ENCODE measurements around the gene CST8.
"Not testable (repeated sequence)": the region's sequence is repeated elsewhere in the genome, so short reads cannot be mapped to it uniquely, and the experiment has no call there.

Gene CST8, protein sequence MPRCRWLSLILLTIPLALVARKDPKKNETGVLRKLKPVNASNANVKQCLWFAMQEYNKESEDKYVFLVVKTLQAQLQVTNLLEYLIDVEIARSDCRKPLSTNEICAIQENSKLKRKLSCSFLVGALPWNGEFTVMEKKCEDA

DNA sequence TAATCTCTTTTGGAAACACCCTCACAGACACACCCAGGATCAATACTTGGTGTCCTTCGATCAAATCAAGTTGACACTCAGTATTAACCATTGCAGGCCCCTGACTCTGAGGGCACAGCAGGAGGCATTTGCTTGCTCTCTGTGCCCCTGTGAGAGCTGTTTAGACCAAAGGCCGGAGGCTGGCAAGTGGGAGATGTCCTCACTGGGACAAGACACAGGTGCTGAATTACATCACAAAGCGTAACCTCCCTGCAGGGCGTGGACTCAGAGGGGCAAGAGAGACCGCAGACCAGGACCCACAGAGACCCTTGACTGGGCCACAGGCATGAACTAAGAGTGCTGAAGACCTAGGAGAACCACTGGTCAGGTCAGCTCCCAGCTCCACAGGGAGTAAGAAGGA lies at the start of gene CST8:
Gene CST8, plus strand, starts transcription at position 301 of the 400 bp plus-strand sequence. CDS start 551 bp downstream, outside the sequence.
- H3K27ac ChIP-seq = no peak within 1 kb of the TSS
- no peak for DNase-seq (ENCODE audit: low read depth, low spot score)

DNA sequence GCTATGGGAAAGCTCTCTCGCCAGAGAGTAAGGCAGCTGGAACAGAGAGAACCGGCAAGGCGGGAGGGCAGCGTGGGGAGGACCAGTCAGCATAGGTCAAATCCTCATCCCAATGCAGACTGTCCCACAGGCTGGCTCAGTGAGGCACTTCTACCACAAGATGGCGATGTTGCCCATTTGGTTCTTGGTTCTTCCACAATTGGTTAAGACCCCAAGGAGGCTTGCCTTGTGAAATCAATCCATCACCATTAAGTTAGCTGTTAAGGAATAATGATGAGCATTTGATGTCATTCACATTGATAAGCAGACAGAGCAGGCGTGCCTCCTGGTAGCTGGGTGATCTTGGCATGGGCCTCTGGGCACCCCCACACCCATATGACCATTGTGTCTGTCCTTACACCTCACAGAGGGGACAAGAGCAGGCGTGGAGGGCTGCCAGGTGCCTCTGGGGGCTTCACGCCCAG lies 49.0 kb upstream of the CST8 start:
- H3K27ac ChIP-seq = no peak overlapping the region
- DNase-seq (ENCODE audit: low read depth, low spot score) = no peak

DNA sequence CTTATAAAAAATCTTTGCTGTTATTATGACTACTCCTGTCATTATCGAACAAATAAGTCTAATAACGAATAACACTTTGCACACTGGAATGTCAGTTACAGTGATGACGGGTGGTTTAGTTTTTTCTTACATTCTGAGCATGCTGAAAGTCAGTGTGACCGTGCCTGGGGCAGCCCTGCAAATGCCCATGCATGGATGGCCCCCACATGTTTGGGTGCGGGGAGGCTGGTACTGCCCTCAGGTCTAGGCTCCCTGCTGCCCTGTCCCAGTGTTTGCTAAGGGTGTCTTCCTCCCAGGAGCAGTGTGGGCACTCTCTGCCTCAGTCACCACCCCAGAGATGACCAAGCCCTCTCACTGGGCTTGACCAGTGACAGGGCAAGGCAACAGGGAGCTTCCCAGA lies 48.5 kb upstream of the CST8 start:
- H3K27ac ChIP-seq = no peak overlapping the region
- no peak for DNase-seq (ENCODE audit: low read depth, low spot score)

DNA sequence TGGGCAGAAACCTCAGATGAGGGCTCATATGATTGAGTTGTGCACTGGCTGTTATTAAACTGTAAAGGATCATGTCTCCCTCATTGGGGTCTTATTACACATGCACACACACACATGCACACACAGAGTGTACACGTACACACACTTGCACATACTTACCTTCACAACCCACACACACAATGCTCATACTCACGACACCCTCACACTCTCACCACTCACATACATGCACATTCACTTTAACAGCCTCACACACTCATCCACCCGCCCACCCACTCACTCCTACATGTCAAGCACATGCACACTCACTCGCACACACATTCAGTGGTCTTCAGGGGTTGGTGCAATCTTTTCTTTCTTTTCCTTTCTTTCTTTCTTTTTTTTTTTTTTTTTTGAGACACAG lies 46.1 kb upstream of the CST8 start:
- no peak overlapping the region for H3K27ac ChIP-seq
- DNase-seq (ENCODE audit: low read depth, low spot score) = no peak

DNA sequence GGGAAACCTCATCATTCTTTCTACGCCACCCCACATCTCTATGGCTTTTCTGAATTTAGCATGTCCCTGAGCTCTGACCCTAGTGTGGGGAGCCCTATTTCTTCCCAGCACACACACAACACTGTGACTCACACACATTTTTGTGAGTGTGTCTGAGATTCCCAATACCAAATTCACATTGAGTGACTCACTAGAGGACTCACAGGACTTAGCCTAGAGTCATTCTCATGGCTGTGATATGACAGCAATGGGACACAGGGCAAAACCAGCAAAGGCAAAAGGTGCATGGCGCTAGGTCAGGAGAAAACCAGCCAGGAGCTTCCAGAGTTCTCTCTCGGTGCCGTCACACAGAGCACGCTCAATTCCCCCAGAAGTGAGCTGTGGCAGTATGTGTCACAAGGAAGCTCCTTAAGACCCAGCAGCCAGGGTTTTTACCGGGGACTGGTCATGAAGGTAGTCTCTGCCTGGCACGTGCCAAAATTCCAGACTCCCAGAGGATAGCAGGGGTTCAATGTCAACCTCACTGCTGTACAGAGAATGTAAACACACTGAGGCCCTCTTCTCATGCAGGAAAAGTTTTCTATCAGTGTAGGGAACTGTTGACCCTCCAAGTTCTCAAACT lies 45.2 kb upstream of the CST8 start:
- DNase-seq (ENCODE audit: low read depth, low spot score) = peak; percentile 50
- peak overlapping the region; percentile 14 for H3K27ac ChIP-seq

DNA sequence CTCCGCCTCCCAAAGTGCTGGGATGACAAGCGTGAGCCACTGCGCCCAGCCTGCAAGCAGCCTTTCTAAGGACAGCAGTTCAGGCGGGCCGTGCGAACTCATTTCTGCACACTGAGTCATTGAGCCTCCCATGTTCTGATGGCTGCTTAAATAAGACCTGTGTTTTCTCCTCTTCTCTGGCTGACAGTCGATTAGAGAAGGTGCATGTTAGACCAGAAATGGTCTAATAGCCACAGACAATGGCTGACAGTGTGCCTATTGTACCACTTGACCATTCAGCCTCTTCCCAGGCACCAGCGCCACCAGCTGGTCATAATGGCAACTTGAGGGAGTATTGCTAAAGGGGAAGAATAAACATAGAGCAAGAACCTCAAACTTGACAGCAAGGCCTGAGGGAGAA lies 44.4 kb upstream of the CST8 start:
- DNase-seq (ENCODE audit: low read depth, low spot score) = no peak
- H3K27ac ChIP-seq = peak overlapping the region; percentile 14

DNA sequence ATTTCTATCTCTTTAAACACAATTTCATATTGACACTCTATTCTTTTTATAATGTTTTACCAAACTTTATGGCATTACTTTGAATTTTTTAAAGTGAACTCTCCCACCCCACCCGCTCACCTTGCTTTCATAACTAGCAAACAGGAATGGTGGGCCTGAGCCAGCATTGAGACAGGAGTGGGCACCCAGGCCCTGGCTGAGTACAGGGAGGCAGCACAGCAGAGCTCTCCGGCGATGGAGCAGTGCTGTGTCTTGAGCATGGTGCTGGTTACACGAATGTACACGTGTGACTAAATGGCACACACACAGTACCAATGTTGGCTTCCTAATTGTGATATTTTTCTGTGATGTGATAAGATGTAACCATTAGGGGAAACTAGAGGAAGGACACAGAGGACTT lies 42.8 kb upstream of the CST8 start:
- DNase-seq (ENCODE audit: low read depth, low spot score) = no peak
- H3K27ac ChIP-seq = no peak overlapping the region

DNA sequence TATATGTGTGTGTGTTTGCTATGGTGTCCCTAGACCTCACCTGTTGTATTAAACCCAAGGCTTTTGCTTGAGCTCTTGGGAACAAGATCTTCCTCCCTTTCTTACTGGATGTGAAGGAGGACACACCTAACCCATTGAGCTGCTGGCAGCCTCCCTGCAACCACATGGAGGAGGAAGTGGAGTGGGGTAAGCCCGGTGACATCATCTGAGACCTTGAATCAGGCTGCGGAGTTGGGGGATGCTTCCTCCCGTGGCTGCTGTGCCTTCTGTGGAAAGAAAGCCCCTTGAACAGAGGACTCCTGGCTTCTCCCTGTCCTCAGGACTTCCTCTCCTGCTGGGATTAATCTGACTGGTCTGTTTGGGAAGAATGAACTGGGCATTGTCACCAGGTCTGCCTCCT lies 41.5 kb upstream of the CST8 start:
- DNase-seq (ENCODE audit: low read depth, low spot score) = peak; percentile 12
- no peak overlapping the region for H3K27ac ChIP-seq

DNA sequence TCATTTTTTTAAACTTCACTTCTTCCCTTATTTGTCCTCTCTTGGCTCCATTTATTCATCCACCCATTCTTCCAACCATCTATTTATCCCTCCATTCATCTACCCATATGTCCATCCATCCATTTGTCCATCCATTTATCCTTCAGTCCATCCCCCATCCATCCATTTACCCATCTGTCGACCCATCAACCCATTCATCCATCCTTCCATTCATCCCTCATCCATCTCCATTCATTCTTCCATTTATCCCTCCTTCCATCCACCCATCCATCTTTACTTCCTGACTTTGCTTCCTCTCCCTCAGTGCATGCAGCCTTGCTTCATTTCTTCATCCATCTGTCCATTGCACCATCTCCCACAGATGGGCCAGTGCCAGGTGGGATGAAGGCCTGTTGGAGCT lies 40.0 kb upstream of the CST8 start:
- H3K27ac ChIP-seq = no peak overlapping the region
- DNase-seq (ENCODE audit: low read depth, low spot score) = no peak

DNA sequence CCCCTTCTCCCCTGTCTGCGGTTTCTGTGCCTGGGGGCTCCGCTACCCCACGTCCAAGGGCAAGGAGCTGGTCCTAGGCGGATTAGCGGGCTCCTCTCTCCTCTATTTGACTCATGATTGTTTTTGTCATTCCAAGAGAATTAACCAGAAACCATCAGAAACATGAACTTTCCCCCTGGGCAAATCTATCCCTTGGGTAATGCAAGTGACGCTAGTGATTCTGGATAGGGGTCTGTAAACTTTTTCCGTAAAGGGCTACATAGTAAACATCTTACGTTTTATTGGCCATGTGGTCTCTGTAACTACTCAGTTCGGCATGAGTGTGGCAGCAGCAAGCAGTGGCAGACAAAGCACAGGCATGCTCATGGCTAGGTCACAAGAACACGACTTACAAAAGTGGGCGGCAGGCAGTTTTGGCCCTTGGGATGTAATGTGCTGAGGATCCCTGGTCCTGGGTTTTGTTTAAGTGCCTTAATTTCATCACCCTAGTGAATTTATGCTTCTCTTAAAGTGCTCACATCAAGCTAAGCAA lies 38.9 kb upstream of the CST8 start:
- no peak for DNase-seq (ENCODE audit: low read depth, low spot score)
- H3K27ac ChIP-seq = no peak overlapping the region

DNA sequence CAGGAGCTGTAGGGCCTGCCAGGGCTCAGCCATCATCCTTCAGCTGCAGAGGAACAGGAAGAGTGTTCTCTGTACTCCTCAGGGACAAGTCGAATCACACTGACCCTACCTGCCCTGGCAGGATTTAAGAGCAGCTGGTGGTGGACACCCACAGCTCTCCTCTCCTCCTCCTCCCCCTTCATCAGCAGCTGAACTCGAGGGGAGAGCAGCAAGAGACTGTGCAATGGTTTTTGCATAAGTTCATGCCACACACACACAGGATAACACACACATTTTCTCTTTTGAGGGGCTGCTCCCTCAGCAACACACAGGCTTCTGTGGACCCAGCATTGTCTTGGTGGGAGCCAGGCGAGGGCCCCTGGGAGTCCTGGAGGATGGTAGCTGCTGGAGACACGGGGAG lies 38.1 kb upstream of the CST8 start, which contains the start of gene CST11:
Gene CST11, minus strand, starts transcription at position 101 of the 400 bp plus-strand sequence. Its CDS starts 65 bp downstream, at position 36.
- H3K27ac ChIP-seq = no peak within 1 kb of the TSS
- DNase-seq (ENCODE audit: low read depth, low spot score) = no peak

DNA sequence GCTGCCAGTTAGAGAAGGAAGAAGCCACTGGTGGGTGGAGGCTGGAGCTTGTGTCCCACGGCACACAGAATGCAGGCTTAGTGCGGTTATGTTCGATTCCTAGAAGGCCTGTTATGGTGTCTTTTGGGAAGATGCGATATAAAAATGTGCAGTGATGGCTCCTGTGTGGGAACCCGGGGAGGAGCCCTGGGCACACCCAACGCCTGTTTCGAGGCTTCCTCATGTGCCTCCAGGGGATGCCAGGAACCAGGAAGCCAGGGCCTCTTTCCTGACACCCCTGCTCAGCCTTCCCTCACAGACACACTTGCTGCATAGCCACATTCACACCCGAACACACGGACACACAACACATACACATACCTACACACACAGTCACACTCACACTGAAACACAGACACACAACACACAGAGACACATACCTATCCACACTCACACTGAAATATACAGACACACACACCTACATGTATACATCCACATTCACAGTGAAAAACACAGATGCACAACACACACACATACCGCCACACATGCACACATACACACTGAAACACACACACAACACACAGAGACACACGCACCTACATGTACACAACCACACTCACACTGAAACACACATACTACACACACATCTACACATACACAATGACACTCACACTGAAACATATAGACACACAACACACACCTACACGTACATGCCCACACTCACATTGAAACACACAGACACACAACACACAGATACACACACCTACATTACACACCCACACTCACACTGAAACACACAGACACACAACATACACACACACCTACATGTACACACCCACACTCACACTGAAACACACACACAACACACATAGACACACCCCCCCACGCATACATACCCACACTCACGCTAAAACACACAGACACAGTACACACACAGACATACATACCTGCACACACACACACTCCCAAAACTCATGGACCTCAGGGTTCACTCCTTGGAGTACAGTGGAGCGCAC lies 37.1 kb upstream of the CST8 start:
- no peak for DNase-seq (ENCODE audit: low read depth, low spot score)
- no peak overlapping the region for H3K27ac ChIP-seq

DNA sequence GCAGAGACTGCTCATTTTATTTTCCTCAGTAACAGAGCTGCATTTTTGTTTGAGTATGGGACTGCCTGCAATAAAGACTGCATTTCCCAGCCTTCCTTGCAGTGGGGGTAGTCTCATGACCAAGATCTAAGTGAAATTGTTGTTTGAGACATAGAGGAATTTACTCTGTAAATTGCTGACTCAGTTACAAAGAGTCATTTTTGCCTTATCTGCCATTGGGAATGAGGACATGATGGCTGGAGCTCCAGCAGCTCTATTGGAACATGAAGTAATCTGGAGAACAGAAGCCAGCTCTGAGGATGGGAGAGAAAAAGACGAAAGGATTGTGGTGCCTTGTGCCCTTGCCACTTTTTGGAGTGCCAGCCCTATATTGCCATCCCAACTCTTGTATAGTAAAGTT lies 36.1 kb upstream of the CST8 start:
- DNase-seq (ENCODE audit: low read depth, low spot score) = no peak
- no peak overlapping the region for H3K27ac ChIP-seq

DNA sequence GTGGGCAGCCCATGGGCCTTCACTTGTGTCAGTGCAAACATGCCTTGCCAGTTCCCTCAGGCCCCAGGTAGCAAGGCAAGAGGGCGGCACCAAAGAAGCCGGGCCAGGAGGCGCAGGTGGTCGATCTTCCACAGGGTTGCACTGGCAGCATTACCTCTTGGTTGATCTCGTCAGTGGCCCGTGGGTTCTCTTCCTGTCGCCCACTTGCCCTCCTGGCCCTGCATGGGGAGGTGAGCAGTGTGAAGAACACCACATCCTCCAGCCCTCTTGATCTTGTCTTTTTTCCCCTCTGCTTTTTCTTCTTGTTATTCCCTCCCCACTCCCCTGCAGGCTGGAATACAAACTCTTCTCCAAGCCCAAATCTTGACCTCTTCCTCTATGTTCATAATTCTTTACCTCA lies 35.3 kb upstream of the CST8 start:
- no peak for DNase-seq (ENCODE audit: low read depth, low spot score)
- H3K27ac ChIP-seq = no peak overlapping the region

DNA sequence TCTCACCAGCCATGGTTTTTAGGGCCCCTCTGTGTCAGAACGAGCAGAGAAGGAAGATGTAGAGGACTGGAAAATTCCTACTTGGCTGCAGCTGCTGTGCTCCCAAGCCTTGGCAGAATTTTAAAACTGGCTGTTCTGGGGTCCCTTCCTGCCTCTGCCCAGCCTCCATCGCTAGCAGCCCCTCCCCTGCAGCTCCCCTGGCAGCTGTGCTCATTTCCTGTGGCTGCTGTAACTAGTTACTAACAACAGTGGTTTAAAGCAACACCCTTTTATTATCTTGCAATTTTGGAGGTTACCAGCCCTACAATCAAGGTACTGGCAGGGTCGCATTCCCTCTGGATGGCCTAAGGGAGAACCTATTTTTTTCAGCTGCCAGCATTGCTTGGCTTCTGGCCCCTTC lies 34.5 kb upstream of the CST8 start:
- DNase-seq (ENCODE audit: low read depth, low spot score) = no peak
- no peak overlapping the region for H3K27ac ChIP-seq

DNA sequence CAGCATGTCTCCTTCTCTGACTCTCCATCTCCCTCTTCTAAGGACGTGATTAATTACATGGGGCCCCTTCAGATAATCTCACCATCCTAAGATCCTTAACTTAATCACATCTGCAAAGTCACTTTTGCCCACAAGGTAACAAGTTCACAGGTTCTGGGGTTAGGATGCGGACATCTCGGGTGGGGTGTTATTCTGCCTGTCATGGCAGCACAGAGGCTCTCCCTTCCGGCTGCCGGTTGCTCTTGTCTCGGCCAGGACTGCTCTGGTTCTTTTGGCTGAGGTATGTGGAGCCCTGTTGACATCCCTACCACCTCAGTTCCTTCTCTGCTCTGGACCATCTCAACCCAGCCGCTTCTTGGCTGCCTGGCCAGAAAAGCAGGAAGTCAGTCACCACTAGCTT lies 34.0 kb upstream of the CST8 start:
- DNase-seq (ENCODE audit: low read depth, low spot score) = no peak

DNA sequence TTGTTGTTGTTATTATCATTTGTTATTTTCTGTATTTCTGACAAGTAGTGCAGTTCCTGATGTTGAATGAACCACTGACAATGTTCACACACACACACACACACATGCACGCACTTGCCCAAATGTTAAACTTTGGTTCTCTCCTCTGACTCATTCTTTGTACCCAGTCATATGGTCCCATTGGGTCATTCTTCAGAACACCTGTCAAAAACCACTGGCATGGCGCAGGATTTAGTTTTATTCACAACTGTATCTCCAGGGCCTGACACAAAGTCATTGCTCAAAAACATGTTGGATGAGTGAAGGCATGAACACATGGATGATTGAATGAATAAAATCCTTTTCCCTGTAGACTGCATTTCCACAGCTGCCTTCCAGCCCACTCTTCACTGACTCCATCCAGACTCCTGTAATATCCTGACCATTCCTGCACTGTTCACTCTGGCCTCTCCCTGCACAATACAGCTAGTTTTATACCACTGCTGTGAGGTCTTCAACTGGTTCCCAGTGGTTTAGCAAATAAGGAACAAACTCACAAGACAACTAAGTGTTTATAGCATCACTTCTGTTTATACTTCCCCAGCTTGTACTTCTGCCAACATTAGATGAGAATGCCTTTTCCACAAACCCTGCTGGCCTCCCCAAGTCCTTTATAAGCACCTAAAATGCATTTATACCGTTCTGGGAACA lies 31.3 kb upstream of the CST8 start:
- DNase-seq (ENCODE audit: low read depth, low spot score) = no peak
- H3K27ac ChIP-seq = no peak overlapping the region

More for the DNA sequence above, 34.0 kb upstream of the CST8 start:
- H3K27ac ChIP-seq = no peak overlapping the region

DNA sequence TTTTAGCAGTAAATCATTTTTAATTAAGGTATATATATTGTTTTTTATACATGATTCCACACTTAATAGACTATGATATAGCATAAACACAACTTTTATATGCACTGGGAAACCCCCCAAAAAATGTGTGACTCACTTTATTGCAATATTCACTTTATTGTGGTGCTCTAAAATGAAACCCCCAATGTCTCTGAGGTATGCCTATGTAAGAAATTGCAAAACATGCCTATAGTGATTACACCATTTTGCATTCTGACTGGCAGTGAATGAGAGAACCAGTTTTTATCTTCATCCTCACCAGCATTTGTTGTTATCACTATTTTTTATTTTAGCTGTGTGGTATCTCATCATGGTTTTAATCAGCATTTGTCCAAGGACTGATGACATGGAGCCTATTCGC lies 29.7 kb upstream of the CST8 start:
- no peak for DNase-seq (ENCODE audit: low read depth, low spot score)
- no peak overlapping the region for H3K27ac ChIP-seq

DNA sequence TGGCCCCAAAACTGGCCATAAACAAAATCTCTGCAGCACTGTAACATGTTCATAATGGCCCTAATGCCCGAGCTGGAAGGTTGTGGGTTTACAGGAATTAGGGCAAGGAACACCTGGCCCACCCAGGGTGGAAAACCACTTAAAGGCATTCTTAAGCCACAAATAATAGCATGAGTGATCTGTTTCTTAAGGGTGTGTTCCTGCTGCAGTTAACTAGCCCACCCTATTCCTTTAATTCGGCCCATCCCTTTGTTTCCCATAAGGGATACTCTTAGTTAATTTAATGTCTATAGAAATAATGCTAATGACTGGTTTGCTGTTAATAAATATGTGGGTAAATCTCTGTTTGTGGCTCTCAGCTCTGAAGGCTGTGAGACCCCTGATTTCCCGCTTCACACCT lies 24.0 kb upstream of the CST8 start:
- not testable (repeated sequence) for H3K27ac ChIP-seq; DNase-seq (ENCODE audit: low read depth, low spot score)

DNA sequence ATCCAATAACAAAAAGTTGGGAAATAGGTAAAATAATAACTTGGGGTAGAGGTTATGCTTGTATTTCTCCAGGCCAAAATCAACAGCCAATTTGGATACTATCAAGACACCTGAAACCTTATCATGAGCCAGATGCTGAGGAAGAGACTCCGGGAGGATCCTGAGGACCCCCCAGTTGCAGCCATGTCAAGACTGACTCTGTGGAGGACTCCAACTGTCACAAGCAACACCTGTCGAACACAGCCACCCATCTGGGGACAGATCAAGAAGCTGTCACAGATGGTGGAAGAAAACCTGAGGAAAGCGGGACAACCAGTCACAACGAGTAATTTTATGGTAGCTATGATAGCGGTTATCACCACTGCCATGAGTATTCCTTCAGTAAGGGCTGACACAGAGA lies 18.6 kb upstream of the CST8 start:
- not testable (repeated sequence) for H3K27ac ChIP-seq; DNase-seq (ENCODE audit: low read depth, low spot score)

Data from epithelial cell of prostate (primary cell).